Hepatocyte (in vitro differentiated cells): ENCODE measurements around the gene DDX56. TPM values are rescaled to one million over a fixed set of nuclear protein-coding genes. Genes with fewer than 3 reads are reported as not detected.

Experiments
- DNase-seq: peaks from one replicate; pipeline ENCODE4 v3.0.0-alpha.2; 2016; ENCODE audit warnings: low spot score
- H2AFZ ChIP-seq: fragments of 200-600 bp; sonication (generic); 2 replicates; pipeline ENCODE4 v1.6.0; 2016; ENCODE audit warnings: antibody characterized with exemption, mild to moderate bottlenecking
- H3K27ac ChIP-seq: fragments of 200-600 bp; sonication (generic); 2 replicates; pipeline ENCODE4 v1.5.1; 2016; ENCODE audit warnings: mild to moderate bottlenecking
- H3K27me3 ChIP-seq: fragments of 200-600 bp; sonication (generic); 2 replicates; pipeline ENCODE4 v1.6.1; 2016
- H3K36me3 ChIP-seq: fragments of 200-600 bp; sonication (generic); replicated peaks from 2 replicates; pipeline ENCODE4 v1.5.1; 2016; ENCODE audit warnings: low read depth; ENCODE audit not compliant: insufficient read depth
- H3K4me1 ChIP-seq: fragments of 200-600 bp; sonication (generic); 2 replicates; pipeline ENCODE4 v1.5.1; 2016; ENCODE audit warnings: mild to moderate bottlenecking, moderate library complexity; ENCODE audit not compliant: insufficient read depth
- H3K4me2 ChIP-seq: fragments of 200-600 bp; sonication (generic); 2 replicates; pipeline ENCODE4 v1.6.0; 2016
- H3K4me3 ChIP-seq: fragments of 200-600 bp; sonication (generic); 2 replicates; pipeline ENCODE4 v1.5.1; 2016; ENCODE audit warnings: mild to moderate bottlenecking
- H3K79me2 ChIP-seq: fragments of 200-600 bp; sonication (generic); 2 replicates; pipeline ENCODE4 v1.6.0; 2017; ENCODE audit warnings: mild to moderate bottlenecking
- H3K9me2 ChIP-seq: fragments of 200-600 bp; sonication (generic); replicated peaks from 2 replicates; pipeline ENCODE4 v1.6.0; 2017; ENCODE audit warnings: mild to moderate bottlenecking; ENCODE audit not compliant: insufficient read depth
- H3K9me3 ChIP-seq: fragments of 200-600 bp; sonication (generic); 2 replicates; pipeline ENCODE4 v1.5.1; 2016; ENCODE audit warnings: low read depth, mild to moderate bottlenecking
- H4K20me1 ChIP-seq: fragments of 200-600 bp; sonication (generic); 2 replicates; pipeline ENCODE4 v1.6.0; 2016; ENCODE audit warnings: mild to moderate bottlenecking; ENCODE audit not compliant: insufficient read depth, poor library complexity, severe bottlenecking
- EZH2 ChIP-seq: fragments of 200-600 bp; sonication (generic); IDR thresholded peaks from 2 replicates; pipeline ENCODE4 v1.6.1; 2016; ENCODE audit warnings: antibody characterized with exemption, mild to moderate bottlenecking, borderline replicate concordance
- EZH2phosphoT487 ChIP-seq: fragments of 200-600 bp; sonication (generic); IDR thresholded peaks from one replicate; pipeline ENCODE4 v1.6.1; 2018; ENCODE audit warnings: antibody characterized with exemption, mild to moderate bottlenecking, low read depth, moderate library complexity; ENCODE audit not compliant: unreplicated experiment, severe bottlenecking
- WGBS: methylation state at CpG from one replicate; pipeline ENCODE4 v1.1.6; 2016; ENCODE audit warnings: low lambda C conversion rate; ENCODE audit errors: missing lambda C conversion rate; 5-methylcytosine and 5-hydroxymethylcytosine counted together
- polyA plus RNA-seq: library from polyadenylated mRNA; unstranded; fragments of >200 nt; fragmentation: Nextera tagmentation; extraction: Ambion mirVana; gene quantifications from 2 replicates; pipeline ENCODE4 v1.2.1, GENCODE V29; 2016
- total RNA-seq: library from RNA; depleted of rRNA; stranded (reverse); fragments of >200 nt; gene quantifications from 2 replicates; pipeline ENCODE4 v1.2.3, GENCODE V29; 2014
- TF ChIP-seq, protein P1 (sequence below): fragments of 200-600 bp; sonication (generic); IDR thresholded peaks from 2 replicates; pipeline ENCODE4 v1.5.1; 2016; ENCODE audit warnings: antibody characterized with exemption, mild to moderate bottlenecking; ENCODE audit not compliant: poor library complexity

The DDX56 gene
- total and polyA plus RNA-seq, 2 experiments from 2014 or later: 57.1 to 85.0 TPM

DNA sequence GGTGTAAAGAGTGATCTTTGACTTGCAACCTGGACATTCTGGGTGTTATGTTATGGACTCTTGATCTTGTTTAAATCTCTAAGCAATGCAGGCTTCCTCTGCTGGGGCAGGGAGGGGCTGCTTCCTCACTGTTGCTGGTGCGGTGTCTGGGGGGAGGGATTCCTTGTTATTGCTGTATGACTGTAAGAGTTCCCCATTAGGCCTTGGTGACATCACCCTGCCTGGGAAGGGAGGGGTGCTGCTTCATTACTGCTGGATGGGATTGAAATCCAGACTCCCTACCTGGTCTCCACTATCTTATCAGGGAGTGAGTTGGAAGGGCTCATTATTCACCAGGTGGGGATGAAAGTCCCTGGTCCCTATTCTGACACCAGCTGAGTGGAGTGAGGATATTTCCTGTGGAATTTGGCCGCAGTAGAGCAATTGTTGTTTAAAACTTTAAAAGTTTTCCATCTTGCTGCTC is 41.5 kb upstream of the DDX56 start:
- WGBS: 64% methylated on average over 2 of the region's 2 CpGs
- peaks cover 99% of the 10 kb centered on the region for H3K79me2 ChIP-seq
- no peak for TF ChIP-seq EZH2phosphoT487
- TF ChIP-seq, protein P1, sequence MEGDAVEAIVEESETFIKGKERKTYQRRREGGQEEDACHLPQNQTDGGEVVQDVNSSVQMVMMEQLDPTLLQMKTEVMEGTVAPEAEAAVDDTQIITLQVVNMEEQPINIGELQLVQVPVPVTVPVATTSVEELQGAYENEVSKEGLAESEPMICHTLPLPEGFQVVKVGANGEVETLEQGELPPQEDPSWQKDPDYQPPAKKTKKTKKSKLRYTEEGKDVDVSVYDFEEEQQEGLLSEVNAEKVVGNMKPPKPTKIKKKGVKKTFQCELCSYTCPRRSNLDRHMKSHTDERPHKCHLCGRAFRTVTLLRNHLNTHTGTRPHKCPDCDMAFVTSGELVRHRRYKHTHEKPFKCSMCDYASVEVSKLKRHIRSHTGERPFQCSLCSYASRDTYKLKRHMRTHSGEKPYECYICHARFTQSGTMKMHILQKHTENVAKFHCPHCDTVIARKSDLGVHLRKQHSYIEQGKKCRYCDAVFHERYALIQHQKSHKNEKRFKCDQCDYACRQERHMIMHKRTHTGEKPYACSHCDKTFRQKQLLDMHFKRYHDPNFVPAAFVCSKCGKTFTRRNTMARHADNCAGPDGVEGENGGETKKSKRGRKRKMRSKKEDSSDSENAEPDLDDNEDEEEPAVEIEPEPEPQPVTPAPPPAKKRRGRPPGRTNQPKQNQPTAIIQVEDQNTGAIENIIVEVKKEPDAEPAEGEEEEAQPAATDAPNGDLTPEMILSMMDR: no peak
- TF ChIP-seq EZH2: no peak
- no peaks in the 10 kb centered on the region for H3K36me3 ChIP-seq
- H3K4me1 ChIP-seq: peaks cover 32% of the 10 kb centered on the region
- peaks cover 11% of the 10 kb centered on the region for H4K20me1 ChIP-seq
- H3K9me2 ChIP-seq: no peaks in the 10 kb centered on the region
- no peak overlapping the region for H3K4me3 ChIP-seq
- H3K27me3 ChIP-seq: no peaks in the 10 kb centered on the region
- DNase-seq: peak; percentile 84
- peak overlapping the region; percentile 38 for H3K4me2 ChIP-seq
- H2AFZ ChIP-seq: no peak overlapping the region
- no peaks in the 10 kb centered on the region for H3K9me3 ChIP-seq
- peak overlapping the region; percentile 94 for H3K27ac ChIP-seq

DNA sequence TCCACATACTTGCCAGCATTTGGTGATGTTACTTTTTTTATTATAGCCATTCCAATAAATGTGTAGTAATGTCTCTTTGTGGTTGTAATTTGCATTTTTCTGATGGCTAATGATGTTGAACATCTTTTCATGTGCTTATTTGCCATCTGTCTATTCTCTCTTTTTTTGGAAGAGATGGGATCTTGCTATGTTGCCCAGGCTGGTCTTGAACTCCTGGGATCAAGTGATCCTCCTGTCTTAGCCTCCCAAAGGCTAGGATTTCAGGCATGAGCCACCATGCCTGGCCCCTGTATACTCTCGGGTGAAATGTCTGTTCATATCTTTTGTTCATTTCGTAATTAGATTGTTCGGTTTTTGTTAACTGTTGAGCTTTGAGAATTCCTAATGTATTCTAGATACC is 36.1 kb upstream of the DDX56 start:
- Histone ChIP-seq H3K4me3 (no peak overlapping the region), H3K9me3 (no peaks in the 10 kb centered on the region), H4K20me1 (peaks cover 16% of the 10 kb centered on the region), H3K27me3 (no peaks in the 10 kb centered on the region), H3K4me1 (peaks cover 18% of the 10 kb centered on the region), H3K27ac (no peak overlapping the region), H3K79me2 (peaks cover 78% of the 10 kb centered on the region), H3K36me3 (no peaks in the 10 kb centered on the region), H3K9me2 (no peaks in the 10 kb centered on the region), H2AFZ (no peak overlapping the region), H3K4me2 (no peak overlapping the region)
- no peak for DNase-seq
- TF ChIP-seq EZH2phosphoT487: no peak
- no peak for TF ChIP-seq EZH2
- TF ChIP-seq, protein P1: no peak
- WGBS: 89% methylated on average over 3 of the region's 3 CpGs

DNA sequence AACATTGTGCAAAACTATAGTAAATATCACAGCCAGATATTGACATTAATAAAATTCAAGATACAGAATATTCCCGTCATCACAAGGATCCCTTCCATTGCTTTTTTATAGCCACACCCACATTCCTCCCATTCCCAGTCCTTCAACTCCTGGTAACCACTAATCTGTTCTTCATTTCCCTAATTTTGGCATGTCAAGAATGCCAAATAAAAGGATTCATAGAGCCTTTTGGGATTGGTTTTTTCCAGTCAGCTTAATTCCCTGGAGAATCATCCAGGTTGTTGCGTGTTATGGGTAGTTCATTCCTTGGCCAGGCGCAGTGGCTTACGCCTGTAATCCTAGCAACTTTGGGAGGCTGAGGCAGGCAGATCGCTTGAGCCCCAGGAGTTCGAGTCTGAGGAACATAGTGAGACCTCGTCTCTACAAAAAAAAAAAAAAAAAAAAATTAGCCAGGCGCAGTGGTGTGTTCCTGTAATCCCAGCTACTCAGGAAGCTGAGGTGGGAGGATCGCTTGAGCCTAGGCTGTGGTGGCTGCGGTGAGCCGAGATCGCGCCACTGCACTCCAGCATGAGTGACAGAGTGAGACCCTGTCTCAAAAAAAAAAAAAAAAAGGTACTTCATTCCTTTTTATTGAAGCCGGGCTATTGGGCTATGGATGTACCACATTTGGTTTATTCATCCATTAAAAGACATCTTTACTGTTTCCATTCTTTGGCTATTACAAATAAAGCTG is 35.4 kb upstream of the DDX56 start:
- no peak for DNase-seq
- Histone ChIP-seq H2AFZ (no peak overlapping the region), H3K4me3 (no peak overlapping the region)

More for the DNA sequence above, 35.4 kb upstream of the DDX56 start:
- H3K79me2 ChIP-seq: peaks cover 71% of the 10 kb centered on the region
- H3K9me3 ChIP-seq: no peaks in the 10 kb centered on the region
- 80% methylated on average over 14 of the region's 14 CpGs for WGBS
- no peaks in the 10 kb centered on the region for H3K9me2 ChIP-seq
- TF ChIP-seq EZH2phosphoT487: no peak
- TF ChIP-seq, protein P1: no peak
- no peaks in the 10 kb centered on the region for H3K36me3 ChIP-seq
- H3K4me1 ChIP-seq: peaks cover 13% of the 10 kb centered on the region
- H3K27ac ChIP-seq: no peak overlapping the region
- no peaks in the 10 kb centered on the region for H3K27me3 ChIP-seq
- peaks cover 16% of the 10 kb centered on the region for H4K20me1 ChIP-seq
- no peak overlapping the region for H3K4me2 ChIP-seq
